CD4-positive, alpha-beta T cell treated with Interleukin-12 subunit alpha and Interleukin-12 subunit beta, for 1 hour (primary cell): Measurements from ENCODE around the gene PRICKLE2.

Experiments
- DNase-seq: peaks from one replicate; pipeline ENCODE4 v3.0.0-alpha.2; 2020

Gene PRICKLE2

GRCh38 chr3:64251019-64251418 lies 25.8 kb upstream of the PRICKLE2 start:
- DNase-seq: no peak

DNA sequence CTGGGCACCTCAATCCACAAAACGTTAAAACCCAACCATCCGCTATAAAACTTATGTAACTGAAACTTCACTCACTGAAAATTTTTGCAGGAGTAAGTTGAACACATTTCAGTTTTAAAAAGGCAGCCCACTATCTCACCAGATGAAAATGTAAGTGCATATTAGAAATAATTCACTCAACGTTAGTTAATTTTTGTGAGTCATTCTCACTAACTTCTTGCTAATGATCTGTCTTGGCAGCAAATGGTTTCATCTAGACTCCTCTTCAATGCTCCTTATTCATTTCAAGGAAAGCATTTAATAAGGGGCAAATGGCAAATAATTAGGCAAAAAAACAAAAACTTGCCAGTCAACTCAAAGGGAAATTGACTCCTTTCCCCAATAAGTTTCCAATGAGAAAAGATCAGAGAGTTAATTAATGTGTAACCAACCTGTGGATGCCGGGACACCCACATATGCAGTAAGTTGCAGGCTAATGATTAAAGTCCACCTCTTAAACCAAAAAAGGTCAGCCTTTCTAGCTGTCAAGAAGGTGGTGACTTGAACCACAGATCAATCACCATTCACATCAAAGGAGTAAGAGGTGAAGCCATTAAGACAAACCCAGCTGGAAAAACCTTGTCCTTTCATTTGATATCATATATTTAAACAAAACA lies 22.9 kb upstream of the PRICKLE2 start:
- DNase-seq: no peak

DNA sequence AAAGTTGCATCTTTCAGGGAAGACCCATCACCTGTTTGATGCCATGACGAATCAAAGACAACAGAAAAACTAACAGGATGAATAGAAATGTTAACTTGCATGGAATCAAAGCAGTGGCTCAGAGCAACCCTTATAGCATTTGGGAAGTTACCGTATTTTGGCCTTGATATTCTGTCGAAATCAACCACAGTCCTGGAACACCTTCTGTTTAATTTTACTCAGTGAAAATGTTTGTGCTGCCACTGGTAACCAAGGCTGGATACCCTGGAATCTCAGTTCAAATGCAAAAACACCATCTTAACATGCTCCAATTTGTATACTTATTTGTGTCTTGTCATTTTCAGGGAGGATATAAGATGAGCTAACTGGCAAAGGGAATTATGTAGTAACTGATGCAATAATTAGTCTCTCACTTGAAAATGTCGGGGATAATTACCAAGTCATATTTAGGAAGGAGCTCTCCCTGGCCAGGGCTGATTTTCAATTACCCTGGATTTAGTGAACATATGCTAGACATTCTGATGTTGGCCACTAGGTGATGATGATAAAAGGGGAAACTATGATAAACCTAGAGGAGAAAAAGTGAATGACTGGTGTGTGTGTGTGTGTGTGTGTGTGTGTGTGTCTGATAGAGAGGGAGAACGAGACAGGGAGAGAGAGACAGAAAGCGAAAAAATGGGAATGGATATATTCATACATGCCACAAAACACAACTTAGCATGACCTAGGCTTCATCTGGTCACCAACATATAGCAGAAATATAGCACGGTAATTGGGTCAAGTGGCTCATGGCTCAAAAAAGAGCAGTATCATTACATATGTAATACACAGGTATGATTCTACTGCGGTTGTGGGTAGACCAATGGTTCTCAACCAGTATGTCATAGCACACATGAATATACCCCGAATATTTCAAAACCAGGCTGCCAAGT lies 19.0 kb upstream of the PRICKLE2 start:
- no peak for DNase-seq

DNA sequence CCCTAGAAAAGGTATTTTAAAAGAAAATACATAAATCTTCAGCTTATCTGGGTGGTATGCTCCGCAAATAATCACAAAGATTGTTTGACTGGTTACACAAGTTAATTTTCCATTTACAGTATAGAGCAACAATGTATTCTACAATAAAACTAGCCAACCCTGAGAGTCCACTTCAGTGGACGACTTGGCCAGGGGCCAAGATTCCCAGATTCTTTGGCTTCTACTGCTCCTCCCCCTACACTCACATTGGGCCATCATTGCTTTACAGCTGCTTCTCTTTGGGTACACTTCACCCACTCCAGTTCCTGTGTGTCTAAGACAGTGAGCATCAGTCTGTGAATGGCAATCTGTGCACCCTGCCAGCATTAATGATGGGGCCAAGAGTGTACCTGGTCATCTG lies 17.2 kb upstream of the PRICKLE2 start:
- no peak for DNase-seq

DNA sequence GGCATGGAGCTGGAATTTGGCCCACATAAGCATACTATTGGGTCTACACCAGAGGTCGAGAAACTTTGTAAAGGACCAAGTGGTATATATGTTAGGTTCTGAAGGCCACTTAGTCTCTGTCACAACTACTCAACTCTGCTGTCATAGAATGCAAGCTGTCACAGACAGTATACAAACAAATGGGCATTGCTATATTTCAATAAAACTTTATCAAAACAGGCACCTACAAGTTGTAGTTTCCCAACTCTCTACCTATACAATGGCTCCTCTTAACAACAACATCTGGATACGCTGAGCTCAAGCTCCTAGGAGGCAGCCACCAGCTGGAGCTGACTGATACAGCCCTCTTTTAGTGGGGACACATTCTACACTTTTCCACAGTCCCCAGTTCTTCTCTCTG lies 15.7 kb upstream of the PRICKLE2 start:
- DNase-seq: no peak

DNA sequence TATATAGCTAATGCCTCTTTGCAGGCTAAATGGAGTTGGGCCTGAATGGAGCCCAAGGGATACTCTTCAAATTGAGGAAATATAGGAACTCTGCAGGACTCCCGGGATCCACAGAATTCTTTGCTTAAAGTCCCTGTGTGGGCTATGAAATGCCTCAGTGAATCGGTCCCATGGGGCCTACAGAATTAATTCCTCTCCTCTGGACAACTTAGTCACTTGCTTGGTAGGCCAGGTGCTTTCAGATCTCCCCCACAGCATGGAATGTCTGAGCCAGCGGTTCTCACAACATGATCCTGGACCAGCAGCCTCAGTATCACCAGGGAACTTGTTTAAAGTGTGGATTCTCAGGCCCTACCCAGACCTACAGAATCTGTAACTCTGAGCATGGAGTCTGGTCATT lies 15.1 kb upstream of the PRICKLE2 start:
- no peak for DNase-seq

- DNase-seq: no peak
Measured at GRCh38 chr3:64239841-64240240, 14.6 kb upstream of the PRICKLE2 start.

DNA sequence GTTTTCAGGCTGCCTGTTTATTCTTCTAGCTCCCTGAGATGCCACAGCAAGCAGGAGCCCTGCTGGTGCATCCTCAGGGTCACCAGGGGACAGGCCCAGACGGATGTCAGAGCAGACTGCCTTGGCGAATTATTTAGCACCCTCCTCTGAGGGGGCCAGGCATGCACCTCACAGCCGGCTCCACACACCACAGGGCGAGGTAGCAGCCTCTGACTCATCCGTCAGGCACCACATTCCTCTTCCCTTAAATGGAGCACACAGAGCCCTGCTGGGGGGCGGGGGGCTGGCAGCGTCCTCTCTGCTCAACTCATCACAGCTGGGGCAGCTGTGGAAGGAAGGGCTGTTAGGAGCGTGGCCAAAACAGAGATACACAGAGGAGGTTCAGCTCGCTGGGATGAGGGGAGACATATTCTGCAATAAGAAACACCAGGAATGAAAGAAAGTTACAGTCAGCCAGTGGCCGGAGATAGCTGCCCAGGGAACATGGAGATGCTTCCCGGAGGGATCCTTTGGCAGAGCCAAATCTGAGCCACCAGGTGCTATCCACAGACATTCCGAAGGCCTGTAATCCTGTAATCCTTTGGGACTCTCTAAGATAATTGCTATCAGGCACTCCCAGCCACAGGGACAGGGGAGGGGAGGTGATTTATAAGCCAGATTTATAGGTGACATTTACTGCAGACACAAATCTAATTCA lies 13.9 kb upstream of the PRICKLE2 start:
- DNase-seq: no peak

- DNase-seq: no peak
Measured at GRCh38 chr3:64237083-64237482, 11.8 kb upstream of the PRICKLE2 start.

- no peak for DNase-seq
Measured at GRCh38 chr3:64235605-64236004, 10.3 kb upstream of the PRICKLE2 start.

GRCh38 chr3:64234571-64234970 lies 9.3 kb upstream of the PRICKLE2 start:
- no peak for DNase-seq

DNA sequence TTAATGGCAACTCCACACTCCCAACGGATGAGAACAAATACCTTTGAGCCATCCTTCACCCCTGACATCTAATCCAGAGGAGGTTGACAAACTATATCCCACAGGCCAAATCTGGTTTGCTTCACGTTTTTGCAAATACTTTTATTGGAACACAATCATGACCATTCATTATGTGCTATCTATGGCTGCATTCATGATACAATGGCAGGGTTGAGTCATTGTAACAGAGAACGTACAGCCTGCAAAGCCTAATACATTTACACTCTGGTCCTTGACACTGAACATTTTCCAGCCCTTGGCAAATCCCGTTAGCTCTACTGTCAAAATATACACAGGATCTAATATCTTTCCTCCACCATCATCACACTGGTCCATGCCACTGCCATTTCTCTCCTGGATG lies 7.6 kb upstream of the PRICKLE2 start:
- DNase-seq: no peak

DNA sequence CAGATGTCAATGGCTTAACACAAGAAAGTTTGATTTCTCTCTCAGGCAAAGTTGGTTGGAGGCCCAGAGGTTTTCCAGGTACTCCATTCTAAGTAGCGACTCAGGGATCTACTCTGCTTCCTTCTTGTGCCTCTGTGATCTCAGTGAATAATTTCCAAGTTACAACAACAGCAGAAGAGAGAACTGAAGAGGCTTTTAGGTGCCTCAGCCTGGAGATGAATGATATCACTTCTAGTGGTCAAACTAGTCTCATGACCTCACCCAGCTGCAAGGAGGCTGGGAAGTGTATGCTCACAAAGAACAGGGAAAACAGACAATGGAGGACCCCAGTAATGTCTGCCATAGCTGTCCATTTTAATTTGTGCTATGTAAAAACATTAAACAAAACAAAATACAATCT lies 4.6 kb upstream of the PRICKLE2 start:
- DNase-seq: no peak

- DNase-seq: no peak
Measured at GRCh38 chr3:64228110-64228509, 2.8 kb upstream of the PRICKLE2 start.

DNA sequence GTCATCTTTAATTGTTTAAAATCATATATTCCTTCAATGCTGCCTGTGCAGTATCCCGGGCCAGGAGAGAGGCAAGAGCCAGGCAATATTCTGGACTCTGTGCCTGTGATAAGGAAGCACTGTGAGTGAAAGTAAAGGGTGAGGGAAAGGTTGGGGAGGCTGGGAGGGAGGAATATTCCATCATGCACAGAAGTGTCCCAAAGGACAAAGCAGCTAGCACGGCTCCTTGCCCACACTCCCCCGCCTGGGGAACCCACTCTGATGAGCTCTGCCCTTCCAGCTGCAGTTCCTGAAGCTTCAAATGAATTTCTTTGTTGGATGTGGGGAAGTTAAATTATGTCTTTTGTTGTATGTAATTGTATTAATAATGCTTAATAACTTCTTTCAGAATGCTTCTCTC lies 1.5 kb upstream of the PRICKLE2 start:
- DNase-seq: no peak

DNA sequence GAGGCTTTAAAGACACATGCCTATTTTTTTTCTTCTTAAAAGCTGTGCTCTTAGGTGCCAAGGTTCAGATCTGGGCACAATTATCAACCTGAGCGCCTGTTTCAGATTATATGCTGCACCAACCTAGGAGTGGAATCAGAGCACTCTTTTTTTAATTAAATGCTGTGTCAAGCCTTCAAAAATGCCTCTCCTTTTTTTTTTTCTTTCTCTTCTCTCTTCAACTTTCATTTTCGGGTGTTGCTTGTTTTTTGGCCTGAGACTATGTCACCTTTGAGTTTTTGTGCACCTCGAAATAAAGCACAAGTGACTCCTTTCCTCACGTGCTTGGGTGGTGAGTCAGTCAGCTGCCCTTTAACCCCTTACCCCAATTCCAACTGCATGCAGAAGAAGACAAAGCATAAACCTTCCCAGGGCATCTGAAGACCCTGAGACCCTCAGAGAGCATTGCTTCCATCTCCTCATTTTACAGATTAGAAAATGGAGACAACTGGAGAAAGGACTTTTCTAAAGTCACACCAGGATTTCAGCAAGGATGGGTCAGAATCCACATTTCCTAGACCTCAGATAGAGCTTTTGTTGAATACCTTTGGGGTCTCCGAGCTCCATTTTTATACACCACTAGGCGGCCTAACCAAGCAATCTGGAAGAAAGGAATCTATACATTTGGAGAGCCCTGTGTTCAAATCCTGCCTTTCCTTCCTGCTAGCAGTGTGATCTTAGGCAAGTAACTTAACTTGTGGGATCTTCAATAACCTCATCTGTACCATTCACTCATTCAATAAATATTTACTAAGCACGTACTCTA lies 631 bp upstream of the PRICKLE2 start:
- DNase-seq: no peak

- no peak for DNase-seq
Measured at GRCh38 chr3:64223791-64224745, 1.2 kb downstream of the PRICKLE2 start.

GRCh38 chr3:64222501-64223111 lies 2.7 kb downstream of the PRICKLE2 start:
- DNase-seq: no peak

- DNase-seq: no peak
Measured at GRCh38 chr3:64221571-64222257, 3.6 kb downstream of the PRICKLE2 start.

DNA sequence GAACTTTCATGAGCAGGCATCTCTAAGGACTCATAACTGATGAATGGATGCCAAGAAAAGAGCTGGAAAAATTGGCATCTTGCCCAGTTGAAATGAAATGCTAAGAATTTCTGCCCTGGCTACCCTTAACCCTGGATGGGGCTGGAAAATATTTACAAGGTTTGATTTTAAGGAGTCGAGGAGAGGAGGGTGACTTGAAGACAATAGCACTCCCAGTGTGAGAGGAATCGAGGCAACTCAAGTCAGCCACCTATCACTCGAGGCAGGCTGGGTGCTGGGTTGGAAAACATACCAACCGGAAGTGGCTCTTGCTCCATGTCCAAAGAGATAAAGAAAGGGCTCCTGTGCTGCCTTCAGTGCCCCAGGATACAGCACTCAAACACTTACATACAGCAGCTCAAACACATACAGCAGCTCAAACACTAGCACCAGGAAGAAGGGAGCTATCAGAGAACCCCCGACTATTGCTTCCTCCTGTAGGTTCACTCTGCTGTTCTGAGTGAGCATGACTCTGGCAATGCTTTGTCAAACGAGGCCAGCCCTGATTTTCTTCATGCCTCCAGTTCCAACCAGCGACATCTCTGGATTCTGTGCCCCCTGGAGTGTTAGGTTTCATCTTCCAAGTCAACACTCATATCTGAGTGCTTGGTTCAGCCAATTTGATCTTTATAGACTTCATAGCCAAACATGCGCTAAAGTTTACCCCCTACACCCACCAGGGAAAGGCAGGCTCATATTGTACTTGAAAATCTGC lies 4.9 kb downstream of the PRICKLE2 start:
- DNase-seq: no peak
